ENCODE data around the gene HAPSTR1. TPM values are rescaled to one million over a fixed set of nuclear protein-coding genes. Genes with fewer than 3 reads are reported as not detected.

The HAPSTR1 gene
- total RNA-seq (60.1 and 63.7 TPM in 2 replicates), polyA plus RNA-seq (11.6 and 15.7 TPM in 2 replicates), polyA minus RNA-seq (43.8 and 48.6 TPM in 2 replicates), Bru-seq, nascent RNA (percentile 98 among the genes with signal in this experiment), BruChase-seq, experiment 1, labeled RNA remaining after a 6-hour chase (percentile 96 among the genes with signal in this experiment), BruChase-seq, experiment 2, labeled RNA remaining after a 2-hour chase (percentile 99 among the genes with signal in this experiment)
- polyA plus RNA-seq (2011; cell fraction: cytosol; rRNA removed): 15.9 and 18.5 TPM in 2 replicates
- 20.5 and 27.5 TPM in 2 replicates for polyA plus RNA-seq (2011; cell fraction: nucleus; rRNA removed)
- 25.2 and 32.3 TPM in 2 replicates for polyA plus RNA-seq (2012)
- 28.6 TPM for polyA minus RNA-seq (2011; cell fraction: cytosol; rRNA and poly(A)+ RNA removed)
- polyA minus RNA-seq (2011; cell fraction: nucleus; rRNA and poly(A)+ RNA removed): 28.1 and 40.5 TPM in 2 replicates
- long read RNA-seq, full-length matches to known transcripts: 45 of 53 reads
- long read RNA-seq, partial matches to known transcripts: 0 of 53 reads
- long read RNA-seq, other reads (novel, unspliced or antisense): 8 of 53 reads

DNA sequence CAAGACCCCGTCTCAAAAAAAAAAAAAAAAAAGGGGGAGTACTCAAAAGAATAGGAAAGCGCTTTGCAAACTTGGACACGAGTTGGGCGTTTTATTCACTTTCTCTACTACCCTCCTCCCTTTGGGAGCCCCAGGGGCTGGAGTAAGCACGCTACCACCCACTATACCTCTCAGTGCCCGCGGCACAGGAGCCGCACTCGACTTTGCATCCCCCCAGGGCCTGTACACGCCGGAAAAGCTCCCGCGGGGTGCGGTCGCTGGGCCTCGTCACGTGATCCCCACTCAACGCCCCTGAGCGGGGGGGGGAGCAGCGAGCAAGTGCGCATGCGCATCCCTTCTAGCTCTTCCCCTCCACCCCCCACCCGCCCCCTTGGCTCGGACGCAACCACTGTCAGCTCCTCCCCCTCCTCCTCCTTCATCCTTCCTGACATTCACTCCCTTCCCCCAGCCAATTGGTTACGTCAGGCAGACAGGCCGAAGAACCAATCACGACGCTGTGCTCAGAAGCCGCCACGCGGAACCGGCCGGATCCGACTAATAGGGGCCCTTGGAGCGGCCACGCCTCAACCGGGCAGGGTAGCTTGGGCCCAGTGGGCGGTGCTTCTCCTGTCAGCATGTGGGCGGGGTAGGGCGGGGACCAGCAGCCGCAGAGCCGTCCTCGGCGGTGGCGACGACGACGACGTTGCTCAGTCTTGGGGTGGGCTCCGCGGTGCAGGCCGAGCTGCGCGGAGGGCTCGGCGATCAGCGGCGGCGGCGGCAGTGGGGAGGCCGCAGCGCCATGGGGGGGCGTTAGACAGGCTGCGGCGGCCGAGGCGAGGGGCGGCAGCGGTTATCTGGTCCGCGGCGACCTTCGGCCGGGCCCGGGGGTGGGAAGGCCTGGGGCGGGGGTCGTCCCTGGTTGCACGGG, at the start of gene HAPSTR1:
Gene HAPSTR1, plus strand, starts transcription at position 685 of the 907 bp plus-strand sequence. CDS start 401 bp downstream, outside the sequence.
- Histone ChIP-seq H3K4me3 (replicated peaks in 1 of 3; ENCODE audit: insufficient read depth in 1 of 3, low read depth in 1 of 3, low read length in 3 of 3) (peak within 1 kb of the TSS; percentile 73 to 89 (median 80)), H3K4me2 (ENCODE audit: insufficient read depth, low read length) (peak within 1 kb of the TSS; percentile 85), H3K9me3 (replicated peaks; ENCODE audit: control insufficient read depth, insufficient read depth, low read length) (no peaks in the 10 kb centered on the region), H3K27me3 (ENCODE audit: control insufficient read depth in 2 of 2, insufficient read depth in 2 of 2, low read length in 2 of 2) (no peaks in the 10 kb centered on the region), H4K20me1 (replicated peaks; ENCODE audit: control insufficient read depth, extremely low read depth, insufficient read depth, low read length) (peaks cover 17% of the 10 kb centered on the region), H3K79me2 (ENCODE audit: control insufficient read depth, insufficient read depth, low read length) (peaks cover 47% of the 10 kb centered on the region), H3K9ac (replicated peaks; ENCODE audit: extremely low read depth, insufficient read depth, low read length) (peak within 1 kb of the TSS; percentile 85), H2AFZ (ENCODE audit: low read depth, low read length) (peak within 1 kb of the TSS; percentile 62), H3K9me1 (replicated peaks; ENCODE audit: control insufficient read depth, extremely low read depth, insufficient read depth, low read length) (no peaks in the 10 kb centered on the region), H3K27ac (ENCODE audit: insufficient read depth, low read depth, low read length) (peak within 1 kb of the TSS; percentile 78), H3K4me1 (ENCODE audit: control insufficient read depth, extremely low read depth, insufficient read depth, low read length) (peaks cover 32% of the 10 kb centered on the region), H3K36me3 (ENCODE audit: control insufficient read depth in 2 of 2, extremely low read depth in 1 of 2, insufficient read depth in 2 of 2, low read length in 2 of 2) (peaks cover 0 to 4% of the 10 kb centered on the region in 2 experiments)
- POLR2A ChIA-PET: interaction anchor here (0.5 to 2.1 kb wide), 26 partner anchors 9 to 488 kb away, joined by 3 to 26 read pairs (median 4); partner anchors contain the start of genes PMM2 and TMEM186
- DNase-seq (ENCODE audit: low read depth, low spot score) (peak; percentile 100), FAIRE-seq (peak; percentile 96)
- dilution Hi-C loops (cut with MboI; ENCODE audit: extremely low pct_ligation_motif_present, low sequenced_read_pairs) (no loop called here), intact Hi-C loops (cut with micrococcal nuclease) (loop anchor here (1.0 to 5.0 kb wide), 8 partner anchors 12 to 294 kb away; partner anchors contain the start of genes PMM2 and TMEM186)
- CTCF ChIA-PET: interaction anchor here (0.8 to 2.5 kb wide), 12 partner anchors 12 to 82 kb away, joined by 3 to 12 read pairs (median 6); no protein-coding TSS in a partner anchor
- TF ChIP-seq FOS (IDR thresholded peaks at IDR 0.05; ENCODE audit: borderline replicate concordance, insufficient read depth, low read length): no peak
- TF ChIP-seq POLR2AphosphoS5 (IDR thresholded peaks at IDR 0.05; ENCODE audit: insufficient read depth, low read depth, low read length): peak; percentile 97
- TF ChIP-seq MAX (IDR thresholded peaks at IDR 0.05; ENCODE audit: insufficient read depth, insufficient read length): peak; percentile 70
- TF ChIP-seq GATA2 (IDR thresholded peaks at IDR 0.05; ENCODE audit: insufficient read depth, insufficient read length, low read depth, low read length): no peak
- no peak for TF ChIP-seq MYC (IDR thresholded peaks at IDR 0.05; ENCODE audit: low read depth, low read length)
- no peak for TF ChIP-seq JUN (IDR thresholded peaks at IDR 0.05; ENCODE audit: borderline replicate concordance, insufficient read depth, insufficient read length, low read depth)
- no peak for TF ChIP-seq EZH2 (IDR thresholded peaks at IDR 0.05; ENCODE audit: borderline replicate concordance, low read depth, low read length, severe bottlenecking)
- TF ChIP-seq, protein P1, sequence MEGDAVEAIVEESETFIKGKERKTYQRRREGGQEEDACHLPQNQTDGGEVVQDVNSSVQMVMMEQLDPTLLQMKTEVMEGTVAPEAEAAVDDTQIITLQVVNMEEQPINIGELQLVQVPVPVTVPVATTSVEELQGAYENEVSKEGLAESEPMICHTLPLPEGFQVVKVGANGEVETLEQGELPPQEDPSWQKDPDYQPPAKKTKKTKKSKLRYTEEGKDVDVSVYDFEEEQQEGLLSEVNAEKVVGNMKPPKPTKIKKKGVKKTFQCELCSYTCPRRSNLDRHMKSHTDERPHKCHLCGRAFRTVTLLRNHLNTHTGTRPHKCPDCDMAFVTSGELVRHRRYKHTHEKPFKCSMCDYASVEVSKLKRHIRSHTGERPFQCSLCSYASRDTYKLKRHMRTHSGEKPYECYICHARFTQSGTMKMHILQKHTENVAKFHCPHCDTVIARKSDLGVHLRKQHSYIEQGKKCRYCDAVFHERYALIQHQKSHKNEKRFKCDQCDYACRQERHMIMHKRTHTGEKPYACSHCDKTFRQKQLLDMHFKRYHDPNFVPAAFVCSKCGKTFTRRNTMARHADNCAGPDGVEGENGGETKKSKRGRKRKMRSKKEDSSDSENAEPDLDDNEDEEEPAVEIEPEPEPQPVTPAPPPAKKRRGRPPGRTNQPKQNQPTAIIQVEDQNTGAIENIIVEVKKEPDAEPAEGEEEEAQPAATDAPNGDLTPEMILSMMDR (IDR thresholded peaks at IDR 0.05; ENCODE audit: extremely low read depth in 1 of 2, insufficient read depth in 1 of 2, low read depth in 1 of 2, low read length in 2 of 2): no peak
- TF ChIP-seq POLR2A (IDR thresholded peaks at IDR 0.05; ENCODE audit: low read depth, low read length): peak; percentile 96
- no TSS peak for BruUV-seq (replicated peaks)
